PC-3 (cell line): Measurements from ENCODE around the gene AQP9.
"Not testable (repeated sequence)": the region's sequence is repeated elsewhere in the genome, so short reads cannot be mapped to it uniquely, and the experiment has no call there.

Source experiments
- CTCF ChIP-seq: fragments of 300-600 bp; sonication (generic); conservative IDR thresholded peaks from 2 replicates; pipeline ENCODE4 v1.5.1; 2017; ENCODE audit warnings: antibody characterized with exemption, low read depth, mild to moderate bottlenecking, low read length
- EZH2 ChIP-seq: fragments of 300-600 bp; sonication (generic); IDR thresholded peaks from one replicate; pipeline ENCODE4 v1.6.1; 2017; ENCODE audit warnings: antibody characterized with exemption, mild to moderate bottlenecking, low read length; ENCODE audit not compliant: unreplicated experiment
- EZH2phosphoT487 ChIP-seq: fragments of 300-600 bp; sonication (generic); IDR thresholded peaks from 2 replicates; pipeline ENCODE4 v1.6.1; 2018; ENCODE audit warnings: mild to moderate bottlenecking, antibody characterized with exemption, low read length, borderline replicate concordance

GRCh38 chr15:58209007-58209481 lies 70.9 kb downstream of the AQP9 start:
- TF ChIP-seq CTCF, EZH2phosphoT487, EZH2: not testable (repeated sequence)
